T-helper 22 cell (primary cell): ENCODE data around the gene PDE6D.

Source experiments
- DNase-seq: peaks from one replicate; pipeline ENCODE4 v3.0.0-alpha.2; 2020; ENCODE audit warnings: low read depth

Gene PDE6D

GRCh38 chr2:231707625-231707926, 73.5 kb downstream of the PDE6D start:
- no peak for DNase-seq

GRCh38 chr2:231706731-231707624, 74.1 kb downstream of the PDE6D start:
- peak; percentile 94 for DNase-seq

- DNase-seq, result no peak
These were observed 77.1 kb downstream of the PDE6D start for GRCh38 chr2:231704017-231704416.

- no peak for DNase-seq
These were observed 79.4 kb downstream of the PDE6D start for GRCh38 chr2:231701456-231702373.

- no peak for DNase-seq
These were observed 82.1 kb downstream of the PDE6D start for GRCh38 chr2:231699006-231699405.

- DNase-seq, result no peak
These were observed 85.1 kb downstream of the PDE6D start for GRCh38 chr2:231696004-231696367.

- DNase-seq, result no peak
These were observed 87.1 kb downstream of the PDE6D start for GRCh38 chr2:231693956-231694355.

- no peak for DNase-seq
These were observed 88.2 kb downstream of the PDE6D start for GRCh38 chr2:231692847-231693246.

- DNase-seq, result no peak
These were observed 89.8 kb downstream of the PDE6D start for GRCh38 chr2:231691251-231691772.

- no peak for DNase-seq
These were observed 91.8 kb downstream of the PDE6D start for GRCh38 chr2:231689124-231689893.

GRCh38 chr2:231688719-231689118, 92.4 kb downstream of the PDE6D start:
- DNase-seq, result no peak

- DNase-seq, result no peak
These were observed 93.1 kb downstream of the PDE6D start for GRCh38 chr2:231687961-231688360.

GRCh38 chr2:231687133-231687852, 93.8 kb downstream of the PDE6D start:
- DNase-seq, result no peak

- DNase-seq, result no peak
These were observed 94.6 kb downstream of the PDE6D start for GRCh38 chr2:231686192-231687100.

- no peak for DNase-seq
These were observed 95.5 kb downstream of the PDE6D start for GRCh38 chr2:231685349-231686191.

GRCh38 chr2:231684314-231685223, 96.5 kb downstream of the PDE6D start:
- no peak for DNase-seq

- DNase-seq, result no peak
These were observed 97.5 kb downstream of the PDE6D start for GRCh38 chr2:231683292-231684235.
